OCI-LY1 (cell line): Measurements from ENCODE around the gene NHLRC4.

ENCODE experiments used
- CTCF ChIP-seq: fragments of 200-600 bp; sonication (generic), shearing (Covaris generic); IDR thresholded peaks from 2 replicates; pipeline ENCODE4 v1.5.1; 2017; ENCODE audit warnings: mild to moderate bottlenecking, antibody characterized with exemption, low read length, moderate library complexity, mixed read lengths
- EZH2 ChIP-seq: fragments of 200-600 bp; sonication (generic), shearing (Covaris generic); IDR thresholded peaks from 2 replicates; pipeline ENCODE4 v1.8.0; 2017; ENCODE audit warnings: borderline replicate concordance, mixed run types, mild to moderate bottlenecking, antibody characterized with exemption, low read length, moderate library complexity, mixed read lengths

- TF ChIP-seq CTCF (no peak), EZH2 (no peak)
Measured at GRCh38 chr16:580946-581498, 14.2 kb downstream of the NHLRC4 start.
